HCT116 (cell line): ENCODE results near the gene ATP7B. TPM values are rescaled to one million over a fixed set of nuclear protein-coding genes. Genes with fewer than 3 reads are reported as not detected.

ENCODE experiments used
- ATAC-seq: fragments of 200-7000 bp; cut with Tn5 transposase; 2 replicates; pipeline ENCODE4 v1.9.1; 2020; ENCODE audit warnings: mild to moderate bottlenecking, moderate library complexity
- BruUV-seq: library from RNA; stranded (reverse); fragments of 400-500 nt; replicated peaks from 2 replicates; lab custom pipeline; 2021; lab: Mats Ljungman, UMichigan
- CTCF ChIA-PET: fragments of 300-600 bp; sonication (Branson Sonifier 250); formaldehyde crosslinking; loops from one replicate; lab custom pipeline; 2021; ENCODE audit warnings: antibody characterized with exemption; lab: Charles Lee
- POLR2A ChIA-PET: fragments of 300-600, 350-600 bp; sonication (Branson Sonifier 250); formaldehyde crosslinking; loops from one replicate; lab custom pipeline; 2021; ENCODE audit warnings: antibody characterized with exemption; lab: Charles Lee
- RAD21 ChIA-PET, 2 experiments: fragments of 300-600 bp; sonication (Branson Sonifier 250); formaldehyde crosslinking; loops; one replicate each; lab custom pipeline; 2023; ENCODE audit warnings: low total read pairs in 2 of 2; ENCODE audit not compliant: uncharacterized antibody in 2 of 2, unreplicated experiment in 2 of 2, low non-redundant PET in 1 of 2; lab: Charles Lee
- DNase-seq: peaks from one replicate; pipeline ENCODE4 v3.0.0-alpha.2; 2010; ENCODE audit warnings: low read depth, low spot score
- H2AFZ ChIP-seq: fragments of 200-600 bp; shearing (Covaris generic), sonication (generic); 2 replicates; pipeline ENCODE4 v1.6.1; 2017; ENCODE audit warnings: low read depth, mixed run types, mixed read lengths, antibody characterized with exemption, low read length; ENCODE audit not compliant: poor library complexity, severe bottlenecking
- H3K27ac ChIP-seq: 2 replicates; pipeline ENCODE4 v1.5.1; 2012; ENCODE audit warnings: low read depth, low read length
- H3K27me3 ChIP-seq: fragments of 200-600 bp; sonication (generic); 2 replicates; pipeline ENCODE4 v1.6.1; 2016; ENCODE audit warnings: mixed run types, low read length, mixed read lengths; ENCODE audit not compliant: insufficient read depth
- H3K36me3 ChIP-seq, 2 experiments: fragments of 200-500 bp in 1 of 2; fragments of 200-600 bp in 1 of 2; sonication (Bioruptor generic) in 1 of 2; sonication (generic) in 1 of 2; 2 replicates each; pipeline versions ENCODE4 v1.5.1 to v1.6.1; 2014 to 2016; ENCODE audit warnings: low read length in 2 of 2, inconsistent platforms in 1 of 2, mixed read lengths in 1 of 2, mixed run types in 1 of 2; ENCODE audit not compliant: insufficient read depth in 2 of 2, control insufficient read depth in 1 of 2
- H3K4me1 ChIP-seq, 2 experiments: fragments of 200-600 bp in 1 of 2; sonication (generic) in 1 of 2; 2 replicates each; pipeline versions ENCODE4 v1.5.1 to v1.6.1; 2012 to 2017; ENCODE audit warnings: low read length in 2 of 2, inconsistent platforms in 1 of 2, mild to moderate bottlenecking in 1 of 2, mixed read lengths in 1 of 2, mixed run types in 1 of 2, moderate library complexity in 1 of 2; ENCODE audit not compliant: insufficient read depth in 2 of 2, control insufficient read depth in 1 of 2
- H3K4me2 ChIP-seq: fragments of 200-600 bp; sonication (generic); 2 replicates; pipeline ENCODE4 v1.6.1; 2017; ENCODE audit warnings: mixed run types, low read length, mixed read lengths
- H3K4me3 ChIP-seq, 2 experiments: fragments of 200-600 bp in 1 of 2; sonication (generic) in 1 of 2; replicated peaks in 1 of 2; 2 replicates each; pipeline ENCODE4 v1.5.1; 2011 to 2016; ENCODE audit warnings: low read length in 2 of 2, control low read depth in 1 of 2, low read depth in 1 of 2, mild to moderate bottlenecking in 1 of 2, mixed read lengths in 1 of 2, mixed run types in 1 of 2
- H3K79me2 ChIP-seq: fragments of 200-600 bp; sonication (generic); 2 replicates; pipeline ENCODE4 v1.6.1; 2017; ENCODE audit warnings: mild to moderate bottlenecking, mixed run types, low read length, moderate library complexity, mixed read lengths; ENCODE audit not compliant: insufficient read depth
- H3K9ac ChIP-seq: fragments of 200-600 bp; sonication (generic); 2 replicates; pipeline ENCODE4 v1.6.1; 2016; ENCODE audit warnings: low read length, mixed read lengths
- H3K9me2 ChIP-seq: fragments of 200-600 bp; sonication (generic), shearing (Covaris generic); 2 replicates; pipeline ENCODE4 v1.6.1; 2017; ENCODE audit warnings: mixed run types, mild to moderate bottlenecking, moderate library complexity; ENCODE audit not compliant: insufficient read depth
- H3K9me3 ChIP-seq, 2 experiments: fragments of 200-500 bp in 1 of 2; fragments of 200-600 bp in 1 of 2; sonication (Bioruptor generic) in 1 of 2; sonication (generic) in 1 of 2; 2 replicates each; pipeline ENCODE4 v1.6.1; 2014 to 2017; ENCODE audit warnings: low read length in 2 of 2, mixed read lengths in 2 of 2, inconsistent platforms in 1 of 2, low read depth in 1 of 2, mild to moderate bottlenecking in 1 of 2, mixed run types in 1 of 2, moderate library complexity in 1 of 2; ENCODE audit not compliant: control insufficient read depth in 1 of 2, insufficient read depth in 1 of 2
- H4K20me1 ChIP-seq: fragments of 200-600 bp; sonication (generic), shearing (Covaris generic); 2 replicates; pipeline ENCODE4 v1.6.1; 2017; ENCODE audit warnings: mixed run types, mild to moderate bottlenecking, moderate library complexity; ENCODE audit not compliant: insufficient read depth
- CBX3 ChIP-seq: IDR thresholded peaks from 2 replicates; pipeline ENCODE4 v1.6.1; 2012; ENCODE audit warnings: low read depth
- ELF1 ChIP-seq: IDR thresholded peaks from 2 replicates; pipeline ENCODE4 v1.6.1; 2012; ENCODE audit warnings: low read depth, borderline replicate concordance
- EZH2phosphoT487 ChIP-seq: fragments of 200-600 bp; IDR thresholded peaks from 2 replicates; pipeline ENCODE4 v1.6.1; 2018; ENCODE audit warnings: antibody characterized with exemption, borderline replicate concordance
- JUND ChIP-seq: IDR thresholded peaks from 2 replicates; pipeline ENCODE4 v1.6.1; 2012
- POLR2A ChIP-seq: IDR thresholded peaks from 2 replicates; pipeline ENCODE4 v1.7.0; 2011; ENCODE audit warnings: borderline replicate concordance; ENCODE audit not compliant: insufficient read depth, insufficient read length; ENCODE audit errors: extremely low read depth
- POLR2AphosphoS5 ChIP-seq: IDR thresholded peaks from 2 replicates; pipeline ENCODE4 v1.6.1; 2011; ENCODE audit warnings: mild to moderate bottlenecking, low read depth, low read length, moderate library complexity
- SIN3A ChIP-seq: IDR thresholded peaks from 2 replicates; pipeline ENCODE4 v1.6.1; 2012; ENCODE audit warnings: low read depth
- SP1 ChIP-seq: IDR thresholded peaks from 2 replicates; pipeline ENCODE4 v1.6.1; 2012; ENCODE audit warnings: low read depth
- SRF ChIP-seq: IDR thresholded peaks from 2 replicates; pipeline ENCODE4 v1.6.1; 2012; ENCODE audit warnings: low read depth
- ZNF274 ChIP-seq: fragments of 200-500 bp; sonication (Bioruptor generic); IDR thresholded peaks from 2 replicates; pipeline ENCODE4 v1.6.1; 2014; ENCODE audit warnings: mild to moderate bottlenecking, low read depth, low read length, inconsistent platforms
- intact Hi-C: fragments of 100-400 bp; cut with micrococcal nuclease; formaldehyde crosslinking; loops from 2 replicates; pipeline ENCODE4 v1.10.0; 2022
- total RNA-seq: library from RNA; stranded (reverse); gene quantifications from one replicate; pipeline ENCODE4 v1.2.1, GENCODE V29; 2021; ENCODE audit not compliant: unreplicated experiment
- TF ChIP-seq, protein P1 (sequence below): IDR thresholded peaks from 2 replicates; pipeline ENCODE4 v1.6.1; 2012; ENCODE audit warnings: low read depth
- TF ChIP-seq, protein P2 (sequence below), 3 experiments: fragments of 200-600 bp in 1 of 3; sonication (generic) in 1 of 3; IDR thresholded peaks in 2 of 3; conservative IDR thresholded peaks in 1 of 3; 2 replicates each; pipeline ENCODE4 v1.5.1; 2012 to 2017; ENCODE audit warnings: low read depth in 2 of 3, low read length in 2 of 3, antibody characterized with exemption in 1 of 3, borderline replicate concordance in 1 of 3, control low read depth in 1 of 3, mild to moderate bottlenecking in 1 of 3, mixed read lengths in 1 of 3, mixed run types in 1 of 3, moderate library complexity in 1 of 3; ENCODE audit not compliant: insufficient read depth in 1 of 3

Gene ATP7B
- total RNA-seq, 1 experiment from 2014 or later: 10.3 TPM

DNA sequence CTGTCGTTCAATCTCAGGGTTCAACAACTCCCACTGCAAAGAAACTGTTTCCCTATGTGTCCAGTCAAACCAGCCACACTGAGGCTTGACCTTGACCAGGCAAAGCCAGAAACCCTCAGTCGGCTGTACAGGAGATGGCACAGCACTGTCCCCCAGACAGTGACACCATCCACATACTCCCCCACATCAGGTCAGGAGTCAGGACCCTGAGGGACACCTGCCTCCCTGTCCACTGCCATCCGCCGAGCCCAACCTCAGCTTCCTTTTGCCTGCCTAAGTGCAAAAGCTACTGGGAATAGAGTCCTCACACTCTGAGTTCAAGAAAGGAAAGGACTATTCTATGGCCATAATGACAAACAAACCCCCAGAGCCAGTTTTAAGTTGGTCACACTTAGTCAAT is 66.8 kb downstream of the ATP7B start:
- CTCF ChIA-PET: no interaction called here
- POLR2A ChIA-PET: no interaction called here
- BruUV-seq: no TSS peak
- Histone ChIP-seq H3K9me2 (no peaks in the 10 kb centered on the region), H3K79me2 (no peaks in the 10 kb centered on the region), H3K4me3 (no peak overlapping the region), H3K4me1 (peaks cover 12 to 14% of the 10 kb centered on the region in 2 experiments; a peak in 3 of 4 replicates), H3K9me3 (no peaks in the 10 kb centered on the region), H3K9ac (no peak overlapping the region), H2AFZ (no peak overlapping the region), H3K27ac (no peak overlapping the region), H3K36me3 (no peaks in the 10 kb centered on the region), H3K27me3 (no peaks in the 10 kb centered on the region; the same call in 1 of the 2 replicates), H4K20me1 (no peaks in the 10 kb centered on the region), H3K4me2 (no peak overlapping the region)
- intact Hi-C loops: no loop called here
- RAD21 ChIA-PET: no interaction called here
- DNase-seq (no peak), ATAC-seq (no peak)
- TF ChIP-seq CBX3 (no peak), POLR2A (no peak), ZNF274 (no peak), EZH2phosphoT487 (no peak), SP1 (no peak), JUND (no peak), POLR2AphosphoS5 (no peak), SIN3A (no peak), ELF1 (no peak), SRF (no peak)
- TF ChIP-seq, protein P1, sequence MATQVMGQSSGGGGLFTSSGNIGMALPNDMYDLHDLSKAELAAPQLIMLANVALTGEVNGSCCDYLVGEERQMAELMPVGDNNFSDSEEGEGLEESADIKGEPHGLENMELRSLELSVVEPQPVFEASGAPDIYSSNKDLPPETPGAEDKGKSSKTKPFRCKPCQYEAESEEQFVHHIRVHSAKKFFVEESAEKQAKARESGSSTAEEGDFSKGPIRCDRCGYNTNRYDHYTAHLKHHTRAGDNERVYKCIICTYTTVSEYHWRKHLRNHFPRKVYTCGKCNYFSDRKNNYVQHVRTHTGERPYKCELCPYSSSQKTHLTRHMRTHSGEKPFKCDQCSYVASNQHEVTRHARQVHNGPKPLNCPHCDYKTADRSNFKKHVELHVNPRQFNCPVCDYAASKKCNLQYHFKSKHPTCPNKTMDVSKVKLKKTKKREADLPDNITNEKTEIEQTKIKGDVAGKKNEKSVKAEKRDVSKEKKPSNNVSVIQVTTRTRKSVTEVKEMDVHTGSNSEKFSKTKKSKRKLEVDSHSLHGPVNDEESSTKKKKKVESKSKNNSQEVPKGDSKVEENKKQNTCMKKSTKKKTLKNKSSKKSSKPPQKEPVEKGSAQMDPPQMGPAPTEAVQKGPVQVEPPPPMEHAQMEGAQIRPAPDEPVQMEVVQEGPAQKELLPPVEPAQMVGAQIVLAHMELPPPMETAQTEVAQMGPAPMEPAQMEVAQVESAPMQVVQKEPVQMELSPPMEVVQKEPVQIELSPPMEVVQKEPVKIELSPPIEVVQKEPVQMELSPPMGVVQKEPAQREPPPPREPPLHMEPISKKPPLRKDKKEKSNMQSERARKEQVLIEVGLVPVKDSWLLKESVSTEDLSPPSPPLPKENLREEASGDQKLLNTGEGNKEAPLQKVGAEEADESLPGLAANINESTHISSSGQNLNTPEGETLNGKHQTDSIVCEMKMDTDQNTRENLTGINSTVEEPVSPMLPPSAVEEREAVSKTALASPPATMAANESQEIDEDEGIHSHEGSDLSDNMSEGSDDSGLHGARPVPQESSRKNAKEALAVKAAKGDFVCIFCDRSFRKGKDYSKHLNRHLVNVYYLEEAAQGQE: no peak
- TF ChIP-seq, protein P2, sequence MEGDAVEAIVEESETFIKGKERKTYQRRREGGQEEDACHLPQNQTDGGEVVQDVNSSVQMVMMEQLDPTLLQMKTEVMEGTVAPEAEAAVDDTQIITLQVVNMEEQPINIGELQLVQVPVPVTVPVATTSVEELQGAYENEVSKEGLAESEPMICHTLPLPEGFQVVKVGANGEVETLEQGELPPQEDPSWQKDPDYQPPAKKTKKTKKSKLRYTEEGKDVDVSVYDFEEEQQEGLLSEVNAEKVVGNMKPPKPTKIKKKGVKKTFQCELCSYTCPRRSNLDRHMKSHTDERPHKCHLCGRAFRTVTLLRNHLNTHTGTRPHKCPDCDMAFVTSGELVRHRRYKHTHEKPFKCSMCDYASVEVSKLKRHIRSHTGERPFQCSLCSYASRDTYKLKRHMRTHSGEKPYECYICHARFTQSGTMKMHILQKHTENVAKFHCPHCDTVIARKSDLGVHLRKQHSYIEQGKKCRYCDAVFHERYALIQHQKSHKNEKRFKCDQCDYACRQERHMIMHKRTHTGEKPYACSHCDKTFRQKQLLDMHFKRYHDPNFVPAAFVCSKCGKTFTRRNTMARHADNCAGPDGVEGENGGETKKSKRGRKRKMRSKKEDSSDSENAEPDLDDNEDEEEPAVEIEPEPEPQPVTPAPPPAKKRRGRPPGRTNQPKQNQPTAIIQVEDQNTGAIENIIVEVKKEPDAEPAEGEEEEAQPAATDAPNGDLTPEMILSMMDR (IDR thresholded peaks at IDR 0.05 in 2 of 3, conservative IDR thresholded peaks at IDR 0.05 in 1 of 3; ENCODE audit: borderline replicate concordance in 1 of 3, insufficient read depth in 1 of 3, low read depth in 2 of 3, low read length in 2 of 3): no peak
